Hepatocyte (in vitro differentiated cells): ENCODE data around the gene ASAP2. TPM values are rescaled to one million over a fixed set of nuclear protein-coding genes. Genes with fewer than 3 reads are reported as not detected.
"Not testable (repeated sequence)": the region's sequence is repeated elsewhere in the genome, so short reads cannot be mapped to it uniquely, and the experiment has no call there.

Experiments used
- DNase-seq: peaks from one replicate; pipeline ENCODE4 v3.0.0-alpha.2; 2016; ENCODE audit warnings: low spot score
- H2AFZ ChIP-seq: fragments of 200-600 bp; sonication (generic); 2 replicates; pipeline ENCODE4 v1.6.0; 2016; ENCODE audit warnings: antibody characterized with exemption, mild to moderate bottlenecking
- H3K27ac ChIP-seq: fragments of 200-600 bp; sonication (generic); 2 replicates; pipeline ENCODE4 v1.5.1; 2016; ENCODE audit warnings: mild to moderate bottlenecking
- H3K27me3 ChIP-seq: fragments of 200-600 bp; sonication (generic); 2 replicates; pipeline ENCODE4 v1.6.1; 2016
- H3K36me3 ChIP-seq: fragments of 200-600 bp; sonication (generic); replicated peaks from 2 replicates; pipeline ENCODE4 v1.5.1; 2016; ENCODE audit warnings: low read depth; ENCODE audit not compliant: insufficient read depth
- H3K4me1 ChIP-seq: fragments of 200-600 bp; sonication (generic); 2 replicates; pipeline ENCODE4 v1.5.1; 2016; ENCODE audit warnings: mild to moderate bottlenecking, moderate library complexity; ENCODE audit not compliant: insufficient read depth
- H3K4me2 ChIP-seq: fragments of 200-600 bp; sonication (generic); 2 replicates; pipeline ENCODE4 v1.6.0; 2016
- H3K4me3 ChIP-seq: fragments of 200-600 bp; sonication (generic); 2 replicates; pipeline ENCODE4 v1.5.1; 2016; ENCODE audit warnings: mild to moderate bottlenecking
- H3K79me2 ChIP-seq: fragments of 200-600 bp; sonication (generic); 2 replicates; pipeline ENCODE4 v1.6.0; 2017; ENCODE audit warnings: mild to moderate bottlenecking
- H3K9me2 ChIP-seq: fragments of 200-600 bp; sonication (generic); replicated peaks from 2 replicates; pipeline ENCODE4 v1.6.0; 2017; ENCODE audit warnings: mild to moderate bottlenecking; ENCODE audit not compliant: insufficient read depth
- H3K9me3 ChIP-seq: fragments of 200-600 bp; sonication (generic); 2 replicates; pipeline ENCODE4 v1.5.1; 2016; ENCODE audit warnings: low read depth, mild to moderate bottlenecking
- H4K20me1 ChIP-seq: fragments of 200-600 bp; sonication (generic); 2 replicates; pipeline ENCODE4 v1.6.0; 2016; ENCODE audit warnings: mild to moderate bottlenecking; ENCODE audit not compliant: insufficient read depth, poor library complexity, severe bottlenecking
- EZH2 ChIP-seq: fragments of 200-600 bp; sonication (generic); IDR thresholded peaks from 2 replicates; pipeline ENCODE4 v1.6.1; 2016; ENCODE audit warnings: antibody characterized with exemption, mild to moderate bottlenecking, borderline replicate concordance
- EZH2phosphoT487 ChIP-seq: fragments of 200-600 bp; sonication (generic); IDR thresholded peaks from one replicate; pipeline ENCODE4 v1.6.1; 2018; ENCODE audit warnings: antibody characterized with exemption, mild to moderate bottlenecking, low read depth, moderate library complexity; ENCODE audit not compliant: unreplicated experiment, severe bottlenecking
- WGBS: methylation state at CpG from one replicate; pipeline ENCODE4 v1.1.6; 2016; ENCODE audit warnings: low lambda C conversion rate; ENCODE audit errors: missing lambda C conversion rate; 5-methylcytosine and 5-hydroxymethylcytosine counted together
- polyA plus RNA-seq: library from polyadenylated mRNA; unstranded; fragments of >200 nt; fragmentation: Nextera tagmentation; extraction: Ambion mirVana; gene quantifications from 2 replicates; pipeline ENCODE4 v1.2.1, GENCODE V29; 2016
- total RNA-seq: library from RNA; depleted of rRNA; stranded (reverse); fragments of >200 nt; gene quantifications from 2 replicates; pipeline ENCODE4 v1.2.3, GENCODE V29; 2014
- TF ChIP-seq, protein P1 (sequence below): fragments of 200-600 bp; sonication (generic); IDR thresholded peaks from 2 replicates; pipeline ENCODE4 v1.5.1; 2016; ENCODE audit warnings: antibody characterized with exemption, mild to moderate bottlenecking; ENCODE audit not compliant: poor library complexity

ASAP2 gene
- total and polyA plus RNA-seq, 2 experiments from 2014 or later, result 13.7 to 21.3 TPM

DNA sequence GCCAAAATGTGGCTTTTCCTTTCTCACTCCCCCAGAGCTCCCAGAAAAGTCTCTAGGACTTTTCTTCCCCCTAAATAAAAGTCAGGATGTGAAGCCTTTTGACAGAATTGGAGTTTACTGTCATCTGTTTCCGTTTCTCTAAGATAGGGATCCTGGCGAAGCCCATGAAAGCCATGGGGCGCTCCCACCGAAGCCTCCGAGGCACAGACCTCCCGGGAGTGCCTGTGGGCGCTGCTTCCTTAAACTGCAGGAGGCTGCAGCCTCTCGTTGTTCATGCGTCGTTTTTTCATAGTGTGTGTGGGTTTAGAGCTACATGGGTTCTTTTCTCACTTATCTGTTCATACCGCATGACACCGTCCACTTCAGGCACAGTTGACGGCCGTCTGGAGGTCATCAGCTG, 56.8 kb downstream of the ASAP2 start:
- H3K27ac ChIP-seq, result no peak overlapping the region
- H3K79me2 ChIP-seq, result peaks cover 85% of the 10 kb centered on the region
- no peak overlapping the region for H3K4me2 ChIP-seq
- no peak overlapping the region for H2AFZ ChIP-seq
- H3K9me3 ChIP-seq, result no peaks in the 10 kb centered on the region
- TF ChIP-seq, protein P1, sequence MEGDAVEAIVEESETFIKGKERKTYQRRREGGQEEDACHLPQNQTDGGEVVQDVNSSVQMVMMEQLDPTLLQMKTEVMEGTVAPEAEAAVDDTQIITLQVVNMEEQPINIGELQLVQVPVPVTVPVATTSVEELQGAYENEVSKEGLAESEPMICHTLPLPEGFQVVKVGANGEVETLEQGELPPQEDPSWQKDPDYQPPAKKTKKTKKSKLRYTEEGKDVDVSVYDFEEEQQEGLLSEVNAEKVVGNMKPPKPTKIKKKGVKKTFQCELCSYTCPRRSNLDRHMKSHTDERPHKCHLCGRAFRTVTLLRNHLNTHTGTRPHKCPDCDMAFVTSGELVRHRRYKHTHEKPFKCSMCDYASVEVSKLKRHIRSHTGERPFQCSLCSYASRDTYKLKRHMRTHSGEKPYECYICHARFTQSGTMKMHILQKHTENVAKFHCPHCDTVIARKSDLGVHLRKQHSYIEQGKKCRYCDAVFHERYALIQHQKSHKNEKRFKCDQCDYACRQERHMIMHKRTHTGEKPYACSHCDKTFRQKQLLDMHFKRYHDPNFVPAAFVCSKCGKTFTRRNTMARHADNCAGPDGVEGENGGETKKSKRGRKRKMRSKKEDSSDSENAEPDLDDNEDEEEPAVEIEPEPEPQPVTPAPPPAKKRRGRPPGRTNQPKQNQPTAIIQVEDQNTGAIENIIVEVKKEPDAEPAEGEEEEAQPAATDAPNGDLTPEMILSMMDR, result no peak
- TF ChIP-seq EZH2, result no peak
- peaks cover 31% of the 10 kb centered on the region for H3K4me1 ChIP-seq
- no peak overlapping the region for H3K4me3 ChIP-seq
- H3K27me3 ChIP-seq, result no peaks in the 10 kb centered on the region
- 55% methylated on average over 14 of the region's 14 CpGs for WGBS
- no peaks in the 10 kb centered on the region for H3K36me3 ChIP-seq
- H3K9me2 ChIP-seq, result no peaks in the 10 kb centered on the region
- peaks cover 7% of the 10 kb centered on the region for H4K20me1 ChIP-seq
- no peak for DNase-seq

DNA sequence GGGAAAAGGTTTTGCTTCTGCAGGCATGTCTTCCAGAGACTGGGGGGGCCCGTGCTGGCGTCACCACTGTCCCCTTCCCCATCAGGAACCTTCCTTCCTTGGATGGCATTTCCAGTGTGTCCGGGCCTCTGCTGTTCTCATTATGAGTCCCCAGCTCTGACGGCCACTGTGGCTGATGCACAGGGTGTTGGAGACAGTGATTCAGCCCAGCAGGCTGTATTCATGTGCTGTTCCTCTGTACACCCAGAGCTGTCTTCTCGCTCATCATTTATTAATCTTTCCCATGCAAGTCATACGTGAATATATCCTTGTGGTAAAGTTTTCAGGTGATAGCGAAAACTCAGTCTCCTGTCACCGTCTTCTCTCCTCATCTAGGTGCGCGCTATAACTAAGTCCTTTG, 57.7 kb downstream of the ASAP2 start:
- WGBS, result 93% methylated on average over 10 of the region's 10 CpGs
- Histone ChIP-seq H3K27me3 (no peaks in the 10 kb centered on the region), H2AFZ (no peak overlapping the region), H3K79me2 (peaks cover 90% of the 10 kb centered on the region), H4K20me1 (peaks cover 7% of the 10 kb centered on the region), H3K9me3 (no peaks in the 10 kb centered on the region), H3K4me2 (no peak overlapping the region), H3K4me1 (peaks cover 27% of the 10 kb centered on the region), H3K36me3 (no peaks in the 10 kb centered on the region), H3K9me2 (no peaks in the 10 kb centered on the region), H3K27ac (no peak overlapping the region), H3K4me3 (no peak overlapping the region)
- TF ChIP-seq EZH2phosphoT487, result no peak
- TF ChIP-seq EZH2, result no peak
- TF ChIP-seq, protein P1, result no peak
- DNase-seq, result no peak

DNA sequence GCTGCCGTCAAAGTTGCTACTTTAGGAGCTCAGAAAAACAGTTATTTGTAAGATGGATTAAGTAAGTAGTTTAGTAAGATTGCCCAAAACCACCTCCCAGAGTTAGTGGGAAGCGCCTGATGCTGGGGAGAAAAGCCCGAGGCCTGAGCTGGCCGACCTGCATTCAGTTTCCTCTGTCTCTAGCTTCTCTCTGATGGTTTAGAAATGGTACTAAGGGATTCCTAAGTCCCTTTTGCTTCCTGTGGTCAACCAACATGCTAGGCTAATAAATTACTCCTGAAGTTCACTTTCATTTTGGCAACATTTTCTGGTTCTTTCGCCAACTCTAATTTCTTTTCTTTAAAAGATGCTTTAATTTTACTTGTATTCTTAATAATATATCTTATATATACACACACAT, 60.1 kb downstream of the ASAP2 start:
- peaks cover 84% of the 10 kb centered on the region for H3K79me2 ChIP-seq
- TF ChIP-seq EZH2, result no peak
- TF ChIP-seq, protein P1, result no peak
- no peak for TF ChIP-seq EZH2phosphoT487
- no peaks in the 10 kb centered on the region for H3K9me3 ChIP-seq
- DNase-seq, result no peak
- H4K20me1 ChIP-seq, result peaks cover 4% of the 10 kb centered on the region
- H3K9me2 ChIP-seq, result no peaks in the 10 kb centered on the region
- no peaks in the 10 kb centered on the region for H3K36me3 ChIP-seq
- H3K4me3 ChIP-seq, result no peak overlapping the region
- WGBS, result 95% methylated on average over 5 of the region's 5 CpGs
- peaks cover 21% of the 10 kb centered on the region for H3K4me1 ChIP-seq
- no peak overlapping the region for H3K27ac ChIP-seq
- H2AFZ ChIP-seq, result no peak overlapping the region
- no peak overlapping the region for H3K4me2 ChIP-seq
- H3K27me3 ChIP-seq, result no peaks in the 10 kb centered on the region

DNA sequence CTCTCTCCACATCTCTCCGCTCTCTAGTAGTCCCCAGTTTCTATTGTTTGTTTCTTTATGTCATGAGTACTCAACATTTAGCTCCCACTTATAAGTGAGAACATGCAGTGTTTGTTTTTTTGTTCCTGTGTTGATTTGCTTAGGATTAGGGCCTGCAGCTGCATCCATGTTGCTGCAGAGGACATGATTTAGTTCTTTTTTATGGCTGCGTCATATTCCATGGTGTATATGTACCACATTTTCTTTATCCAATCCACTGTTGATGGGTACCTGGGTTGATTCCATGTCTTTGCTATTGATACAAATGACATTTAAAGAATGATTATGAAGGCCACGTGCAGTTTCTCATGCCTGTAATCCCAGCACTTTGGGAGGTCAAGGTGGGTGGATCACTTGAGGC, 60.7 kb downstream of the ASAP2 start:
- H3K4me3 ChIP-seq, H3K27me3 ChIP-seq, H3K36me3 ChIP-seq, DNase-seq, H3K4me2 ChIP-seq, H4K20me1 ChIP-seq, H3K9me3 ChIP-seq, H2AFZ ChIP-seq, H3K27ac ChIP-seq, H3K9me2 ChIP-seq: not testable (repeated sequence)
- H3K79me2 ChIP-seq, result peaks cover 85% of the 10 kb centered on the region
- 94% methylated on average over 3 of the region's 3 CpGs for WGBS
- H3K4me1 ChIP-seq, result peaks cover 19% of the 10 kb centered on the region
